HCT116 (cell line): Measurements from ENCODE around the gene ASIP. TPM values are rescaled to one million over a fixed set of nuclear protein-coding genes. Genes with fewer than 3 reads are reported as not detected.

Experiments
- ATAC-seq: fragments of 200-7000 bp; cut with Tn5 transposase; 2 replicates; pipeline ENCODE4 v1.9.1; 2020; ENCODE audit warnings: mild to moderate bottlenecking, moderate library complexity
- BruUV-seq: library from RNA; stranded (reverse); fragments of 400-500 nt; replicated peaks from 2 replicates; lab custom pipeline; 2021; lab: Mats Ljungman, UMichigan
- CTCF ChIA-PET: fragments of 300-600 bp; sonication (Branson Sonifier 250); formaldehyde crosslinking; loops from one replicate; lab custom pipeline; 2021; ENCODE audit warnings: antibody characterized with exemption; lab: Charles Lee
- POLR2A ChIA-PET: fragments of 300-600, 350-600 bp; sonication (Branson Sonifier 250); formaldehyde crosslinking; loops from one replicate; lab custom pipeline; 2021; ENCODE audit warnings: antibody characterized with exemption; lab: Charles Lee
- RAD21 ChIA-PET, 2 experiments: fragments of 300-600 bp; sonication (Branson Sonifier 250); formaldehyde crosslinking; loops; one replicate each; lab custom pipeline; 2023; ENCODE audit warnings: low total read pairs in 2 of 2; ENCODE audit not compliant: uncharacterized antibody in 2 of 2, unreplicated experiment in 2 of 2, low non-redundant PET in 1 of 2; lab: Charles Lee
- DNase-seq: peaks from one replicate; pipeline ENCODE4 v3.0.0-alpha.2; 2010; ENCODE audit warnings: low read depth, low spot score
- H2AFZ ChIP-seq: fragments of 200-600 bp; shearing (Covaris generic), sonication (generic); 2 replicates; pipeline ENCODE4 v1.6.1; 2017; ENCODE audit warnings: low read depth, mixed run types, mixed read lengths, antibody characterized with exemption, low read length; ENCODE audit not compliant: poor library complexity, severe bottlenecking
- H3K27ac ChIP-seq: 2 replicates; pipeline ENCODE4 v1.5.1; 2012; ENCODE audit warnings: low read depth, low read length
- H3K27me3 ChIP-seq: fragments of 200-600 bp; sonication (generic); 2 replicates; pipeline ENCODE4 v1.6.1; 2016; ENCODE audit warnings: mixed run types, low read length, mixed read lengths; ENCODE audit not compliant: insufficient read depth
- H3K36me3 ChIP-seq, 2 experiments: fragments of 200-500 bp in 1 of 2; fragments of 200-600 bp in 1 of 2; sonication (Bioruptor generic) in 1 of 2; sonication (generic) in 1 of 2; 2 replicates each; pipeline versions ENCODE4 v1.5.1 to v1.6.1; 2014 to 2016; ENCODE audit warnings: low read length in 2 of 2, inconsistent platforms in 1 of 2, mixed read lengths in 1 of 2, mixed run types in 1 of 2; ENCODE audit not compliant: insufficient read depth in 2 of 2, control insufficient read depth in 1 of 2
- H3K4me1 ChIP-seq, 2 experiments: fragments of 200-600 bp in 1 of 2; sonication (generic) in 1 of 2; 2 replicates each; pipeline versions ENCODE4 v1.5.1 to v1.6.1; 2012 to 2017; ENCODE audit warnings: low read length in 2 of 2, inconsistent platforms in 1 of 2, mild to moderate bottlenecking in 1 of 2, mixed read lengths in 1 of 2, mixed run types in 1 of 2, moderate library complexity in 1 of 2; ENCODE audit not compliant: insufficient read depth in 2 of 2, control insufficient read depth in 1 of 2
- H3K4me2 ChIP-seq: fragments of 200-600 bp; sonication (generic); 2 replicates; pipeline ENCODE4 v1.6.1; 2017; ENCODE audit warnings: mixed run types, low read length, mixed read lengths
- H3K4me3 ChIP-seq, 2 experiments: fragments of 200-600 bp in 1 of 2; sonication (generic) in 1 of 2; replicated peaks in 1 of 2; 2 replicates each; pipeline ENCODE4 v1.5.1; 2011 to 2016; ENCODE audit warnings: low read length in 2 of 2, control low read depth in 1 of 2, low read depth in 1 of 2, mild to moderate bottlenecking in 1 of 2, mixed read lengths in 1 of 2, mixed run types in 1 of 2
- H3K79me2 ChIP-seq: fragments of 200-600 bp; sonication (generic); 2 replicates; pipeline ENCODE4 v1.6.1; 2017; ENCODE audit warnings: mild to moderate bottlenecking, mixed run types, low read length, moderate library complexity, mixed read lengths; ENCODE audit not compliant: insufficient read depth
- H3K9ac ChIP-seq: fragments of 200-600 bp; sonication (generic); 2 replicates; pipeline ENCODE4 v1.6.1; 2016; ENCODE audit warnings: low read length, mixed read lengths
- H3K9me2 ChIP-seq: fragments of 200-600 bp; sonication (generic), shearing (Covaris generic); 2 replicates; pipeline ENCODE4 v1.6.1; 2017; ENCODE audit warnings: mixed run types, mild to moderate bottlenecking, moderate library complexity; ENCODE audit not compliant: insufficient read depth
- H3K9me3 ChIP-seq, 2 experiments: fragments of 200-500 bp in 1 of 2; fragments of 200-600 bp in 1 of 2; sonication (Bioruptor generic) in 1 of 2; sonication (generic) in 1 of 2; 2 replicates each; pipeline ENCODE4 v1.6.1; 2014 to 2017; ENCODE audit warnings: low read length in 2 of 2, mixed read lengths in 2 of 2, inconsistent platforms in 1 of 2, low read depth in 1 of 2, mild to moderate bottlenecking in 1 of 2, mixed run types in 1 of 2, moderate library complexity in 1 of 2; ENCODE audit not compliant: control insufficient read depth in 1 of 2, insufficient read depth in 1 of 2
- H4K20me1 ChIP-seq: fragments of 200-600 bp; sonication (generic), shearing (Covaris generic); 2 replicates; pipeline ENCODE4 v1.6.1; 2017; ENCODE audit warnings: mixed run types, mild to moderate bottlenecking, moderate library complexity; ENCODE audit not compliant: insufficient read depth
- ATF3 ChIP-seq: IDR thresholded peaks from 2 replicates; pipeline ENCODE4 v1.6.1; 2012
- CBX3 ChIP-seq: IDR thresholded peaks from 2 replicates; pipeline ENCODE4 v1.6.1; 2012; ENCODE audit warnings: low read depth
- CTCF ChIP-seq, 3 experiments: fragments of 200-600 bp in 1 of 3; sonication (generic) in 1 of 3; IDR thresholded peaks in 2 of 3; conservative IDR thresholded peaks in 1 of 3; 2 replicates each; pipeline ENCODE4 v1.5.1; 2012 to 2017; ENCODE audit warnings: low read depth in 2 of 3, low read length in 2 of 3, antibody characterized with exemption in 1 of 3, borderline replicate concordance in 1 of 3, control low read depth in 1 of 3, mild to moderate bottlenecking in 1 of 3, mixed read lengths in 1 of 3, mixed run types in 1 of 3, moderate library complexity in 1 of 3; ENCODE audit not compliant: insufficient read depth in 1 of 3
- ELF1 ChIP-seq: IDR thresholded peaks from 2 replicates; pipeline ENCODE4 v1.6.1; 2012; ENCODE audit warnings: low read depth, borderline replicate concordance
- EZH2phosphoT487 ChIP-seq: fragments of 200-600 bp; IDR thresholded peaks from 2 replicates; pipeline ENCODE4 v1.6.1; 2018; ENCODE audit warnings: antibody characterized with exemption, borderline replicate concordance
- REST ChIP-seq: IDR thresholded peaks from 2 replicates; pipeline ENCODE4 v1.6.1; 2012; ENCODE audit warnings: low read depth
- SIN3A ChIP-seq: IDR thresholded peaks from 2 replicates; pipeline ENCODE4 v1.6.1; 2012; ENCODE audit warnings: low read depth
- SRF ChIP-seq: IDR thresholded peaks from 2 replicates; pipeline ENCODE4 v1.6.1; 2012; ENCODE audit warnings: low read depth
- TCF7L2 ChIP-seq: IDR thresholded peaks from 2 replicates; pipeline ENCODE4 v1.7.0; 2011; ENCODE audit warnings: borderline replicate concordance, inconsistent platforms; ENCODE audit not compliant: insufficient read depth, insufficient read length; ENCODE audit errors: extremely low read depth
- ZFX ChIP-seq: fragments of 450-650 bp; IDR thresholded peaks from 2 replicates; pipeline ENCODE4 v1.6.1; 2017
- ZNF274 ChIP-seq: fragments of 200-500 bp; sonication (Bioruptor generic); IDR thresholded peaks from 2 replicates; pipeline ENCODE4 v1.6.1; 2014; ENCODE audit warnings: mild to moderate bottlenecking, low read depth, low read length, inconsistent platforms
- intact Hi-C: fragments of 100-400 bp; cut with micrococcal nuclease; formaldehyde crosslinking; loops from 2 replicates; pipeline ENCODE4 v1.10.0; 2022
- total RNA-seq: library from RNA; stranded (reverse); gene quantifications from one replicate; pipeline ENCODE4 v1.2.1, GENCODE V29; 2021; ENCODE audit not compliant: unreplicated experiment

Gene ASIP
- total RNA-seq, 1 experiment from 2014 or later: not detected

- ChIA-PET RAD21 (no interaction called here), POLR2A (no interaction called here)
- H3K4me2 ChIP-seq: no peak overlapping the region
- H3K9me3 ChIP-seq: no peaks in the 10 kb centered on the region
- no peaks in the 10 kb centered on the region for H3K9me2 ChIP-seq
- ATAC-seq: no peak
- DNase-seq: no peak
- H3K4me3 ChIP-seq: no peak overlapping the region
- no peaks in the 10 kb centered on the region for H3K79me2 ChIP-seq
- TF ChIP-seq ZFX: no peak
- no peak for TF ChIP-seq EZH2phosphoT487
- no peak for TF ChIP-seq SRF
- no peak for TF ChIP-seq CTCF (IDR thresholded peaks at IDR 0.05 in 2 of 3, conservative IDR thresholded peaks at IDR 0.05 in 1 of 3; ENCODE audit: borderline replicate concordance in 1 of 3, insufficient read depth in 1 of 3, low read depth in 2 of 3, low read length in 2 of 3)
- no peak for TF ChIP-seq TCF7L2
- TF ChIP-seq CBX3: no peak
- no peak for TF ChIP-seq ATF3
- TF ChIP-seq, all 23 proteins: peak for 0
- Histone ChIP-seq H3K27ac (no peak overlapping the region), H3K9ac (no peak overlapping the region), H2AFZ (no peak overlapping the region), H3K27me3 (no peaks in the 10 kb centered on the region), H4K20me1 (no peaks in the 10 kb centered on the region), H3K36me3 (no peaks in the 10 kb centered on the region), H3K4me1 (peaks cover 4 to 14% of the 10 kb centered on the region in 2 experiments; a peak in 3 of 4 replicates)
- BruUV-seq: no TSS peak
- intact Hi-C loops: no loop called here
- CTCF ChIA-PET: no interaction called here
These were observed 8.1 kb downstream of the ASIP start for GRCh38 chr20:34249291-34249690.

GRCh38 chr20:34250005-34250404 is 8.8 kb downstream of the ASIP start:
- H3K27me3 ChIP-seq: no peaks in the 10 kb centered on the region
- no peaks in the 10 kb centered on the region for H3K79me2 ChIP-seq
- no peaks in the 10 kb centered on the region for H4K20me1 ChIP-seq
- H3K27ac ChIP-seq: no peak overlapping the region
- no peak overlapping the region for H3K9ac ChIP-seq
- intact Hi-C loops: no loop called here
- CTCF ChIA-PET: no interaction called here
- no peaks in the 10 kb centered on the region for H3K9me2 ChIP-seq
- H3K4me2 ChIP-seq: no peak overlapping the region
- DNase-seq (no peak), ATAC-seq (no peak)
- RAD21 ChIA-PET: no interaction called here
- POLR2A ChIA-PET: no interaction called here
- no TSS peak for BruUV-seq
- H3K36me3 ChIP-seq: no peaks in the 10 kb centered on the region
- H2AFZ ChIP-seq: no peak overlapping the region
- peaks cover 4 to 14% of the 10 kb centered on the region in 2 experiments; a peak in 3 of 4 replicates for H3K4me1 ChIP-seq
- no peak overlapping the region for H3K4me3 ChIP-seq
- H3K9me3 ChIP-seq: no peaks in the 10 kb centered on the region
- TF ChIP-seq ATF3 (no peak), ELF1 (no peak), ZFX (no peak), SIN3A (no peak), CTCF (IDR thresholded peaks at IDR 0.05 in 2 of 3, conservative IDR thresholded peaks at IDR 0.05 in 1 of 3; ENCODE audit: borderline replicate concordance in 1 of 3, insufficient read depth in 1 of 3, low read depth in 2 of 3, low read length in 2 of 3) (no peak), REST (no peak), ZNF274 (no peak)
